HG03521 (cell line): Measurements from ENCODE around the gene MYH11.
"Not testable (repeated sequence)": the region's sequence is repeated elsewhere in the genome, so short reads cannot be mapped to it uniquely, and the experiment has no call there.

Experiments used
- ATAC-seq: cut with Tn5 transposase; IDR thresholded peaks from one replicate; pipeline ENCODE4 v1.9.1; 2021; ENCODE audit warnings: mild to moderate bottlenecking, moderate library complexity; ENCODE audit not compliant: unreplicated experiment

MYH11 gene

DNA sequence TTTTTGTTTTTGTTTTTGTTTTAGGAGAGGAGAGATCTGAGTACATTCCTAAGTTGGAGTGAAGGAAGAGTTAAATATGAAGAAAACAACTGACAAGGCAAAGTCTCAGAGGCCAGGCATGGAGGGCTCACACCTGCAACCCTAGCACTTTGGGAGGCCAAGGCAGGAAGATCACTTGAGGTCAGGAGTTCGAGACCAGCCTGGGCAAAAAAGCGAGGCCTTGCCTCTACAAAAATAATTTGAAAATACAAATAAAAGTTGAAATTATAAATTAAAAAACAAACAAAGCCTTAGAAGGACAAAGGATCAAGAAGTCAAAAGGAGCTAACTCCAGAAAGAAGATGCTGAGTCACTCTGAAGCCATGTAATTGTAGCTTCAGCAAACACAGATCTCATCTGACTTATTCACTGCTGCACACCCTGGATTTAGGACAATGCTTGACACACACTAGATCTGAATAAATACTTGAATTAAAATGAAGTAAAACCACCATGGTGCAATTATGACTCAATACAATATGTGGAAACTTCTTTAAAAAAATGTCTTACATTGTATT, 22.5 kb upstream of the MYH11 start:
- no peak for ATAC-seq

- no peak for ATAC-seq
Measured at GRCh38 chr16:15876503-15876902, 19.7 kb upstream of the MYH11 start.

GRCh38 chr16:15874745-15875314, 18.0 kb upstream of the MYH11 start:
- ATAC-seq, result no peak

GRCh38 chr16:15873737-15874136, 16.9 kb upstream of the MYH11 start:
- ATAC-seq, result no peak

DNA sequence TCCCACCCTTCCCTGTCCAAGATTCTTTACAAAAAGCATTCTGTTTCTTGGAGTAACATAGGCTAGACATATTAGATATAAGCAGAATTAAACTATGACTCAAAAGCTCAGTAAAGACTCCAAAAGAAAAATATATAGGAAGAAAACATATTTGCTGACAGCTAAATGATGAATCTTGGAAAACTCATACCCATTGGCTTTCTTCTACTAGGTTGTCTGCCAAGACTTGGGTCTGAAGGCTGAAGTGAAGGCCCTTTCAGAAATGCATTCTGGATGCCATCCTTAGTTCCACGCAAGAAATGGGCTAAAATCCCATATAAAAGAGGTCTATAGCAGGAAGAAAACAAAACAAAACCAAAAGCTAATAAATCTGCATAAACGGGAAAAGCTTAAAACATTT, 16.5 kb upstream of the MYH11 start:
- ATAC-seq, result no peak

GRCh38 chr16:15870011-15870410, 13.2 kb upstream of the MYH11 start:
- no peak for ATAC-seq

- no peak for ATAC-seq
Measured at GRCh38 chr16:15866451-15866850, 9.6 kb upstream of the MYH11 start.

GRCh38 chr16:15865742-15866141, 8.9 kb upstream of the MYH11 start:
- ATAC-seq, result no peak

GRCh38 chr16:15864939-15865338, 8.1 kb upstream of the MYH11 start:
- ATAC-seq, result no peak

GRCh38 chr16:15861996-15862395, 5.2 kb upstream of the MYH11 start:
- no peak for ATAC-seq

- no peak for ATAC-seq
Measured at GRCh38 chr16:15858921-15859668, 2.3 kb upstream of the MYH11 start.

DNA sequence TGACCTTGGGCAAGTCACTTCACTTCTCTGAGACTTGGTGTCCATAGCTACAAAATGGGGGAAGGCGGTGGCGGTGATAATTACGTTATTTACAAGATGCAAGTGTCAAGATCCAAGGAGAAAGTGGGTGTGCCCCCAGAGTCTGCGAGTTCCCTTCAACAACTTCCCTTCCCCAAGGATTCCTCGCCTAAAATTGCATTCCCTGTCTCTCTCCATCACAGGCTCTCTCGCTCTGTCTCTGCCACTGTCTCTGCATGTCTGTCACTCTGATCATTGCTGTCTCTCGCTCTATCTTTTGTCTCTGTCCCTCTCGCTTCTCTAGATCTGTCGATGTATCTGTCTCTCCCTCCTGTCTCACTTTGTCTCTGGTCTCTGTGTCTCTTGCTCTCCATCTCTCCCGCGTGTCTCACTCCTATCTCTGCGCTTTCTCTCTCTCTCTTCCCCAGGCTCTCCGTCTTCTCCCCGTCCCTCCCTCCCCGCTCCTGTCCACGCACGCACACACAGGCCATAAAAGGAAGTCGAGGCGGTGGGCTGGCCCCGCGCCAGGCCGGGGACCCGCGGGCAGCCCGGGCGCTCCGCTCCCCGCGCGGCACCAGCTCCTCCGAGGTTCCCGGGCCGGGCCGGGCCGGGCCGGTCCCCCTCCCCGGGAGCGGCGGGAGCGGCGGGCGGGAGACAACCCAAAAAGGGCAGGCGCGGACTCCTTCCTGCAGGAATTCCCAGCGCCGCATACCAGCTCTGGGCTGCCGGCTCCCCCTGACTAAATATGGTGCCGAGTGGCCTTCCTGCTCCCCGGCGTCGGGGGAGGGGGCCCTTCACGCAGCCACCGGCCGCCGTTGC, 1.1 kb upstream of the MYH11 start:
- ATAC-seq, result no peak

- ATAC-seq, result no peak
Measured at GRCh38 chr16:15856182-15856581, 646 bp downstream of the MYH11 start.

GRCh38 chr16:15855704-15856003, 1.2 kb downstream of the MYH11 start:
- peak; percentile 71 for ATAC-seq

DNA sequence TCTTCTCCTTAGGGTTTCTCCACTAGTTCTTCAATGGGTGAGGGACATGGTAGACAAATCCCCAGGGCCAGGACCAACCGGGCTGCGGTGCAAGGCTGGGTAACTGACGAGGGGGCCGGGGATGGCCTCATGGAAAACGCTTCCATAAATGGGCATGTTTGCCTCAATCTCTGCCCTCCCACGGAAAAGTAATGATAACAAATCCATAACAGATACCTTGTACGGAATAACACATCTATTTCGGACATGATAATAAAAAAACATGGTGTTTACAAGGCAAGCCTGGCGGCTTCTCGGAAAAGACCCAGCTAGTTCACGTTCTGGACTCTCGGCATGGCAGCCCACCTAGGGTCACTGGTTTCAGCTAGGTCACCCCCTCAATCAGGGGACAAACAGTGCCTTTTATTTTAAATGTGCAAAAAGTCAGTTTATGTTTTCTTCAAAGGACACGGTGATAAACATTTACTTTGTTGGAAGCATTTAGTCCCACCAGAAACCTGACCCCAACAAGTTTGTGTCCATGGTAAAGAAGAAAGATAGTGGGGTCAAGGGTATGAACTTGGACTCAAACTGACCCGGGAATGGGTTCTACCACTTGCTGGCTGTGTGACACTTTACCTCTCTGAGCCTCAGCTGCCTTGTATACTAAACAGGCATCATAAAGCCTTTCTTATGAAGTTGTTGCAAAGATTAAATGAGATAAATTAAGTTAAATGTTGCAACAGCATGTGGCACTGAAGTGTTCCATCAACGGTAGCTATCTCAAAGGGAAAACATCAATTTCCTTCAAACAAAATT, 1.7 kb downstream of the MYH11 start:
- ATAC-seq, result no peak

DNA sequence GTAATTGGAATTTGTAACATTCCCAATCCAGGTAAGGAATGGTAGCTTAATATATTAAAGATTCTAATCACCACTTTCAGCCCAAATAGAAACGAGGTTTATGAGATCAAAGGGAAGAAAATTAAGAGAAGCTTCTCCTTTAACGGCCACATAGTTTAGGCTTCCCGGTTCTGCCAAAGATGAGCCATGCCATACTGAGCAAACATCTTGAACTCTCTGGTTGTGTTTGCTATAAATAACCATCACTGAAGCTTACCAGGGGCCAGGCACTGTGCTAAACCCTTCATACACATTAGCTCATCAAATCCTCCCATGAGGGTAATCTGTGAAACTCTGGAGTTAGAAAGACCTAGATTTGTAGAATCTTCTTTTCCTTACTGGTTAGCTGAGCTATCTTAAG, 2.8 kb downstream of the MYH11 start:
- no peak for ATAC-seq

GRCh38 chr16:15853021-15853420, 3.8 kb downstream of the MYH11 start:
- ATAC-seq, result no peak

DNA sequence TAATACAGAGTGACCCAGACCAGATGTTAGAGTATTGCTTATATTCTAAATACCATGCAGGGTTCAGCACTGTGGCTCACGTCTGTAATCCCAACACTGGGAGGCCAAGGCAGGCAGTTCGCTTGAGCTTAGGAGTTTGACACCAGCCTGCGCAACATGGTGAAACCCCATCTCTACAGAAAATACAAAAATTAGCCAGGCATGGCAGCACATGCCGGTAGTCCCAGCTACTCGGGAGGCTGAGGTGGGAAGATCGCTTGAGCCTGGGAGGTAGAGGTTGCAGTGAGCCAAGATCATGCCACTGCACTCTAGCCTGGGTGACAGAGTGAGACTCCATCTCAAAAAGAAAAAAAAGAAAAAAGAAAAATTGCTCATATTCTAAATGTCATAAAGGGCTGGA, 6.3 kb downstream of the MYH11 start:
- not testable (repeated sequence) for ATAC-seq

DNA sequence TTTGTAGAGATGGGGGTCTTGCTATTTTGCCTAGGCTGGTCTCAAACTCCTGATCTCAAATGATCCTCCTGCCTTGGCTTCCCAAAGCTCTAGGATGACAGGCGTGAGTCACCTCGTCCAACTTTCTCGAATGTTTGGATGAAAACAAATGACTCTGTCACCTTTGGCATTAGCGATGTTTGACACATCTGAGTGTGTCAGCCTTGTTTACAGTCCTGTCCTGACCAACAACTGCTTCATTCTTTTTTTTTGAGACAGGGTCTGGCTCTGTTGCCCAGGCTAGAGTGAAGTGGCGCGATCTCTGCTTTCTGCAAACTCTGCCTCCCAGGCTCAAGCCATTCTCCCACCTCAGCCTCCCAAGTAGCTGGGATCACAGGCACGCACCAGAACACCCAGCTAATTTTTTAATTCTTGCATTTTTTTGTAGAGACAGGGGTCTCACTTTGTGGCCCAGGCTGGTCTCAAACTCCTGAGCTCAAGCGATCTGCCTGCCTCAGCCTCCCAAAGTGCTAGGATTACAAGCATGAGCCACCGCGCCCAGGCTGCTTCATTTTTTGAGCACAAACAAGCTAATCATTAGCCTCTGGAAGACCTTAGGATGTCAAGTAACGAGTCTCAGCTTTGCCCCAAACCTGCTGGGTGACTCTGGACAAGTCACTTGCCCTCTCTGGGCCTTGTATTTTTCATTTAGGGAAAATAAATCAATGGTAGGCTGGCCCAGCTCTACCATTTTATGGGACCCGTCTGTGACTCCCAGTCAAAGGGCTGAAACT, 7.4 kb downstream of the MYH11 start:
- ATAC-seq, result no peak

- no peak for ATAC-seq
Measured at GRCh38 chr16:15847611-15848175, 9.1 kb downstream of the MYH11 start.
